GM10847 (cell line): Measurements from ENCODE around the gene CLEC2D.

ENCODE experiments used
- POLR2A ChIP-seq: IDR thresholded peaks from 2 replicates; pipeline ENCODE4 v1.6.1; 2011; ENCODE audit not compliant: insufficient read length; ENCODE audit errors: extremely low read depth

The CLEC2D gene

DNA sequence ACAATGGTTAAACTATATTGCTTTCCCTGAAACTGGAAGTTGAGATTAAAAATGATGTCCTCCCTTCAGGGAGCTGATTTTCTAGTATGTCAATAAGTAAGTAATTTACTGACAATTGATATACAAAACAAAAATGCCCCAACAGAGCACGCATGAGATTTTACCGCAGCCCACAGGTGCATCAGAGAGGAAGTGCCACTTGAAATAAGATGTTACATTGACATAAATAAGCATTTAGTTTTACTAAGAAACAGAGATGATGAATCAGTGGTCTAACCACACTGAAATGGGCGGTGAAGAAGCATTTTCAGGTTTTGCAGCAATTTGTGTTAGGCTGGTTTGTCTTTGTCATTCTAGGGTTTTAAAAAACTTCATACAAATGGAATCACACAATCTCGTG is 72.2 kb downstream of the CLEC2D start:
- no peak for TF ChIP-seq POLR2A

DNA sequence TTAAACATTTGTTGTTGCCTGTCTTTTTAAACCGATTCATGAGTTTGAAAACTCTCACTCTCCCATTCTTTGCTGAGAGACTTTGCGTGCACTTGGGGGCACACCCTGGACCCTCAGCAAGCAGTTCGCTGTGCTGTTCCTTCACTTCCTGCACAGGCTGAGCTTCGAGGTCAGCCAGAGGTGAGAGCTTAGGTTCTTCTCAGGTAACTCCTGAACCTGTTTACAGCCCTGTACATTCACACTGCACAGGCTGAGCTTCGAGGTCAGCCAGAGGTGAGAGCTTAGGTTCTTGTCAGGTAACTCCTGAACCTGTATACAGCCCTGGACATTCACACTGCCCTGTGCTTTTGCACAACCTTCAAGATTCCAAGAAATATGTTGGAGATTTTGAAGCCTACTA is 73.1 kb downstream of the CLEC2D start:
- no peak for TF ChIP-seq POLR2A

DNA sequence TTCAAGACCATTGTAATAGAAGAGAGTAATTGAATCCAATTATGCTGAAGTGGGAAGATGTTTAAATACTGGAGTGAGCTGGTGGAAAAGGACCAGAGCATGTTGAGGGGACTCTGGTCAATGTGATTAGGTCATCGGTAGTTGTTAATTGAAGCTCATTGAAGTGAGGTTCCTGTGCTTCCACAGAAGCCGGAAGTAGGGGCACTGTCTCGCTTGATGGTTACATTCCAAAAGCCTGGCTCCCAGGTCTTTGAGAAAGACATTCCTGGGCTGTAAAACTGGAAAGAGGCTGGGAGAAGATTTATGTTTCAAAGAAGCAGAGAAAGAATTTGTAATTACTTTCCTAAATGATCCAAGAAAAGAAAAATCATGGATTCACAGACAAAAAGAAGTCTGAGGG is 75.7 kb downstream of the CLEC2D start:
- no peak for TF ChIP-seq POLR2A
